CD8-positive, alpha-beta memory T cell (primary cell): Measurements from ENCODE around the gene DDIT4L. TPM values are rescaled to one million over a fixed set of nuclear protein-coding genes. Genes with fewer than 3 reads are reported as not detected.
"Not testable (repeated sequence)": the region's sequence is repeated elsewhere in the genome, so short reads cannot be mapped to it uniquely, and the experiment has no call there.

Experiments used
- CTCF ChIA-PET: fragments of 350-600 bp; sonication (Branson Sonifier 250); formaldehyde crosslinking; loops from one replicate; lab custom pipeline; 2021; ENCODE audit warnings: antibody characterized with exemption; lab: Charles Lee
- POLR2A ChIA-PET: fragments of 350-600 bp; sonication (Branson Sonifier 250); formaldehyde crosslinking; loops from one replicate; lab custom pipeline; 2021; ENCODE audit warnings: antibody characterized with exemption; lab: Charles Lee
- DNase-seq, 5 donors: peaks; one replicate each; pipeline versions ENCODE4 v3.0.0 to v3.0.0-alpha.2; 2020 to 2022; ENCODE audit warnings: mixed read lengths in 1 of 5
- H3K27ac ChIP-seq: one replicate; pipeline ENCODE4 v1.7.0; 2013; ENCODE audit warnings: low read depth, mild to moderate bottlenecking, low read length, moderate library complexity
- H3K27me3 ChIP-seq: 2 replicates; pipeline ENCODE4 v1.7.0; 2013; ENCODE audit warnings: low read length, mild to moderate bottlenecking; ENCODE audit not compliant: insufficient read depth, poor library complexity, severe bottlenecking
- H3K36me3 ChIP-seq: 2 replicates; pipeline ENCODE4 v1.7.0; 2013; ENCODE audit warnings: mild to moderate bottlenecking, low read length, moderate library complexity; ENCODE audit not compliant: insufficient read depth
- H3K4me1 ChIP-seq: 2 replicates; pipeline ENCODE4 v1.7.0; 2013; ENCODE audit warnings: mild to moderate bottlenecking, low read length, moderate library complexity; ENCODE audit not compliant: insufficient read depth
- H3K4me3 ChIP-seq: 2 replicates; pipeline ENCODE4 v1.7.0; 2013; ENCODE audit warnings: mild to moderate bottlenecking, low read length
- H3K9me3 ChIP-seq: 2 replicates; pipeline ENCODE4 v1.7.0; 2013; ENCODE audit warnings: mild to moderate bottlenecking, low read length
- H3K27ac Mint-ChIP-seq, 8 donors: one replicate each; pipeline ENCODE4 v1.8.0; 2020 to 2021; ENCODE audit warnings: mixed read lengths in 8 of 8, mild to moderate bottlenecking in 6 of 8, inconsistent platforms in 3 of 8, moderate library complexity in 3 of 8
- H3K27me3 Mint-ChIP-seq, 2 donors: one replicate each; pipeline ENCODE4 v1.8.0; 2020 to 2021; ENCODE audit warnings: mixed read lengths in 2 of 2, mild to moderate bottlenecking in 1 of 2, moderate library complexity in 1 of 2
- H3K36me3 Mint-ChIP-seq, 3 donors: one replicate each; pipeline ENCODE4 v1.8.0; 2020 to 2021; ENCODE audit warnings: mixed read lengths in 3 of 3, inconsistent platforms in 1 of 3, mild to moderate bottlenecking in 1 of 3
- H3K4me1 Mint-ChIP-seq, 3 donors: one replicate each; pipeline ENCODE4 v1.8.0; 2020 to 2021; ENCODE audit warnings: mixed read lengths in 3 of 3, inconsistent platforms in 1 of 3, mild to moderate bottlenecking in 1 of 3
- H3K4me3 Mint-ChIP-seq, 7 donors: one replicate each; pipeline ENCODE4 v1.8.0; 2020 to 2021; ENCODE audit warnings: mixed read lengths in 7 of 7, mild to moderate bottlenecking in 6 of 7, moderate library complexity in 4 of 7, inconsistent platforms in 2 of 7
- H3K9me3 Mint-ChIP-seq, 5 donors: one replicate each; pipeline ENCODE4 v1.8.0; 2020 to 2022; ENCODE audit warnings: mixed read lengths in 5 of 5, mild to moderate bottlenecking in 3 of 5, moderate library complexity in 2 of 5, inconsistent platforms in 1 of 5
- polyA plus RNA-seq: library from polyadenylated mRNA; unstranded; fragments of 300-500 nt; fragmentation: Illumina TruSeq; gene quantifications from one replicate; pipeline ENCODE4 v1.2.3, GENCODE V29; 2021
- total RNA-seq, 2 experiments: library from RNA; stranded (reverse); gene quantifications; one replicate each; pipeline ENCODE4 v1.2.3, GENCODE V29; 2021

DDIT4L gene
- total and polyA plus RNA-seq, 3 experiments from 2014 or later: 0.15 TPM; not detected in 2

DNA sequence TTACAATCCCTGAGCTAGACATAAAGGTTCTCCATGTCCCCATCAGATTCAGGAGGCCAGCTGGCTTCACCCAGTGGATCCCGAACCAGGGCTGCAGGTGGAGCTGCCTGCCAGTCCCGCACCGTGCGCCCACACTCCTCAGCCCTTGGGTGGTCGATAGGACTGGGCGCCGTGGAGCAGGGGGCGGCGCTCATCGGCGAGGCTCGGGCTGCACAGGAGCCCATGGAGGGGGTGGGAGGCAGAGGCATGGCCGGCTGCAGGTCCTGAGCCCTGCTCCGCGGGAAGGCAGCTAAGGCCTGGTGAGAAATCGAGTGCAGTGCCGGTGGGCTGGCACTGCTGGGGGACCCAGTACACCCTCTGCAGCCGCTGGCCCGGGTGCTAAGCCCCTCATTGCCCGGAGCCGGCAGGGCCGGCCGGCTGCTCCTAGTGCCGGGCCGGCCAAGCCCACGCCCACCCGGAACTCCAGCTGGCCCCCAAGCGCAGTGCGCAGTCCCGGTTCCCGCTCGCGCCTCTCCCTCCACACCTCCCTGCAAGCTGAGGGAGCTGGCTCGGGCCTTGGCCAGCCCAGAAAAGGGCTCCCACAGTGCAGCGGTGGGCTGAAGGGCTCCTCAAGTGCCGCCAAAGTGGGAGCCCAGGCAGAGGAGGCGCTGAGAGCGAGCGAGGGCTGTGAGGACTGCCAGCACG, 6.3 kb upstream of the DDIT4L start:
- H3K4me1 ChIP-seq, H3K4me1 Mint-ChIP-seq, H3K27ac ChIP-seq, H3K27me3 ChIP-seq, H3K9me3 ChIP-seq, H3K4me3 ChIP-seq, CTCF ChIA-PET, H3K27me3 Mint-ChIP-seq, H3K36me3 ChIP-seq, H3K9me3 Mint-ChIP-seq, DNase-seq, H3K36me3 Mint-ChIP-seq, POLR2A ChIA-PET, H3K27ac Mint-ChIP-seq, H3K4me3 Mint-ChIP-seq: not testable (repeated sequence)

DNA sequence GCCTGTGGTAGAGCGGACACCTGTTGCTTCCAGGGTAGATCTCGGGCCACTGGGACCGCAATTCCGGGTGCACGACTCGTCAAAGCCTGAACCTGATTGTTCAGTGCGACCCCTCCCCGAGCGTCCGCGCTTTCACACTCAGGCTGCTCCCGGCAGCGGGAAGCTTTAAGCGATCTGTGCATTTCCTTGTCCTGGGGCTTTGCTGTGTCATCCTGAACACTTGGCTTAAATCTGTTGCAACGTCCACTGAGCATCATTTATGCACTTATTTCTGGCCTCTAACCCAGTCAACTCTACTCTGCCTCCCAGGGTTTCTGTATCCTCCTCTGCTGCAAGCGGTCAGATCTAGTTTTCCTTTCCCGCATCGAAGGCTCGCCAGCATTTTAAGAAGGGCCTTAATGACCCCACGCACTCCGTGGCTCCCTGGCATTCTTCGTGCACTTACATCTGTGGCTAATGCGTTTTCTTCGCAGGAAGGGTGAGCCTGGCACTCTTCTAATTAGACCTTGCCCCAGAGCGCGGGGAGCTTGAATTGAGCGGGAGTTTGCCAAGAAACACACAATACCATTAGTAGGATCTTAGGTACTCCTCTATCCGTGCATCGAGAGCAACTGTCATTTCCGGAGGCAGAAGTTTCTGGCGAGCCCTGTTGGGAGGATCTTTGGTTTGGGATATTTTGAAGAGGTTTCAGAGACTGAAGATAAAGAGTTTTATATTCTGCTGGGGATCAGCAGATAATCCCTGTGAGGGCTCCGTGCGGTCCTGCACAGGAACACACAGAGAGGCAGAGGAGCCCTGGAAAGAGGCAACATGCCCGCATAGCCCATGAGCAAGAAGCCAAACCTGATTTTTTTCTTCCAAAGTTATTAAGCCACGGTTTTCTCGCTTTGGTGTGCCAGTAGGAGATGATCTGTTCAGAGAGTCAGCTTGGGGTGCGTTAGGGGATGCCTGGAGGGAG, 654 bp upstream of the DDIT4L start:
- Histone ChIP-seq H3K4me3 (peak overlapping the region; percentile 37), H3K36me3 (no peaks in the 10 kb centered on the region), H3K4me1 (no peaks in the 10 kb centered on the region), H3K27ac (no peak overlapping the region), H3K27me3 (peaks cover 9% of the 10 kb centered on the region), H3K9me3 (no peaks in the 10 kb centered on the region)
- Mint-ChIP-seq H3K27ac (peak overlapping the region in 2 of 8 donors; percentile 36 to 83), H3K4me1 (peaks cover 16 to 17% (median 16%) of the 10 kb centered on the region in 3 donors), H3K27me3 (peaks cover 8 to 37% of the 10 kb centered on the region in 2 donors), H3K4me3 (peak overlapping the region; percentile 67 to 86 (median 79)), H3K36me3 (no peaks in the 10 kb centered on the region), H3K9me3 (no peaks in the 10 kb centered on the region)
- POLR2A ChIA-PET: no interaction called here
- CTCF ChIA-PET: no interaction called here
- DNase-seq: peak in 1 of 5 donors; percentile 2

DNA sequence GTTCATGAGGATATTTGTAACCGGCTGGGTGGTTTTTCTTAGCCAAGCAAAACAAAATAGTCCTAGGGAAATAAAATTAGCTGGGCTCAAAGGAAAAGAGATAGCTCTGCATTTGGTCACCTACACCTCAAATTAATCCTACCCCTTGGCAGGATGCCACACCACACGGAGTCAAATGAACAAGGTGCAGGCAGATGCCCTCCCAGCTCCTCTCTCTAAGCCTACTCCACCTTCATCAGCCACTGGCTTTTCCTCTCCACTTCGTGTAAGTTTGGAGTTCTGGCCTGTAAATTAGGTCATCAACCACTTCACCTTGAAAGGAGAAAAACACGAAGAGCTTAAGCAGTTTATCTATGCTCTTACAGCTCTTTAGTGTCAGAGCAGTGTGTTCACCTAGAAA, 1.4 kb downstream of the DDIT4L start:
- POLR2A ChIA-PET: no interaction called here
- Histone ChIP-seq H3K27me3 (peaks cover 9% of the 10 kb centered on the region), H3K4me1 (no peaks in the 10 kb centered on the region), H3K9me3 (no peaks in the 10 kb centered on the region), H3K36me3 (no peaks in the 10 kb centered on the region), H3K27ac (no peak overlapping the region), H3K4me3 (no peak overlapping the region)
- no peak overlapping the region for H3K27ac Mint-ChIP-seq
- peak overlapping the region in 3 of 7 donors; percentile 23 to 75 (median 65) for H3K4me3 Mint-ChIP-seq
- H3K4me1 Mint-ChIP-seq: peaks cover 16 to 17% (median 16%) of the 10 kb centered on the region in 3 donors
- no peaks in the 10 kb centered on the region for H3K9me3 Mint-ChIP-seq
- no peak for DNase-seq
- no peaks in the 10 kb centered on the region for H3K36me3 Mint-ChIP-seq
- CTCF ChIA-PET: no interaction called here
- peaks cover 11 to 44% of the 10 kb centered on the region in 2 donors for H3K27me3 Mint-ChIP-seq

DNA sequence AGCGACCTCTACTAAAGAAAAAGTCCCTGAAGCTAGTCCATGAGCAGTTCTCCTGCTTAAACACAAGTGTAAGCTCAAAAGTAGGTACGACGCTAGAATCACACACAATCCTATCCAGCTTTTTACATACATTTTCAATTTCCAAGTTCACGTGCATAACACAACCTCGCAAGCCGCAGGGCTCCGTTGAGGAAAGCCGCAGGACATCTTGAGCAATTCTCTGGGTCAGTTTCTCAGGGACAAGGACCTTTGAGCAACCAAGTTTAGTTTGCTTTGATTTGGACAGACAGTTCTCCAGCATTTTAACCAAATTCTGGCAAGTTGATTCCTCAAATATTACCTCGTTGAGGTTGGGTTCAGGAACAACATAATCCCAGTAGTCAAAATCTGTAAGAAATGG, 2.5 kb downstream of the DDIT4L start:
- Histone ChIP-seq H3K4me3 (no peak overlapping the region), H3K4me1 (no peaks in the 10 kb centered on the region), H3K27me3 (peaks cover 9% of the 10 kb centered on the region), H3K27ac (no peak overlapping the region), H3K36me3 (no peaks in the 10 kb centered on the region), H3K9me3 (no peaks in the 10 kb centered on the region)
- CTCF ChIA-PET: no interaction called here
- DNase-seq: no peak
- POLR2A ChIA-PET: no interaction called here
- no peaks in the 10 kb centered on the region for H3K9me3 Mint-ChIP-seq
- H3K27me3 Mint-ChIP-seq: peaks cover 11 to 44% of the 10 kb centered on the region in 2 donors
- no peak overlapping the region for H3K4me3 Mint-ChIP-seq
- H3K36me3 Mint-ChIP-seq: no peaks in the 10 kb centered on the region
- H3K27ac Mint-ChIP-seq: no peak overlapping the region
- peaks cover 16 to 17% (median 16%) of the 10 kb centered on the region in 3 donors for H3K4me1 Mint-ChIP-seq

DNA sequence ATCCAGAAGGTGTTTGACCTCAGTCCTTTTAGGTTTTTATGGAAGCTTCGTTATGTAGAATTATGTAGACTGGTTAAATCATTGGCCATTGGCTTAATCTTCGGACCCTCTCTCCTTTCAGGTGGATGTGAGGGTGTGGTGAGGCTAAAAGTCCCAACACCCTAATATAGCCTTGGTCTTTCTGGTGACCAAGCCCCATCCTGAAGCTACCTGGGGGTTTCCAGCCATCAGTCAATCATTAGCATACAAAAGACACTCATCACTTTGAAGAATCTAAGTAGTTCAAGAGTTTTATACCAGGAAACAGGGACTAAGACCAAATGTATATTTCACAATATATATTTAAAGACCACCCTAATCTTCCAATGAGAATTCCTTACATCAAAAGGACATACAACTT, 5.5 kb downstream of the DDIT4L start:
- DNase-seq: no peak
- Histone ChIP-seq H3K36me3 (no peaks in the 10 kb centered on the region), H3K9me3 (no peaks in the 10 kb centered on the region), H3K4me1 (no peaks in the 10 kb centered on the region), H3K27ac (no peak overlapping the region), H3K4me3 (no peak overlapping the region), H3K27me3 (peaks cover 2% of the 10 kb centered on the region)
- no peaks in the 10 kb centered on the region for H3K36me3 Mint-ChIP-seq
- H3K4me1 Mint-ChIP-seq: peaks cover 7 to 8% (median 8%) of the 10 kb centered on the region in 3 donors
- H3K27me3 Mint-ChIP-seq: peaks cover 12 to 27% of the 10 kb centered on the region in 2 donors
- POLR2A ChIA-PET: no interaction called here
- CTCF ChIA-PET: no interaction called here
- H3K27ac Mint-ChIP-seq: no peak overlapping the region
- H3K4me3 Mint-ChIP-seq: no peak overlapping the region
- no peaks in the 10 kb centered on the region for H3K9me3 Mint-ChIP-seq

DNA sequence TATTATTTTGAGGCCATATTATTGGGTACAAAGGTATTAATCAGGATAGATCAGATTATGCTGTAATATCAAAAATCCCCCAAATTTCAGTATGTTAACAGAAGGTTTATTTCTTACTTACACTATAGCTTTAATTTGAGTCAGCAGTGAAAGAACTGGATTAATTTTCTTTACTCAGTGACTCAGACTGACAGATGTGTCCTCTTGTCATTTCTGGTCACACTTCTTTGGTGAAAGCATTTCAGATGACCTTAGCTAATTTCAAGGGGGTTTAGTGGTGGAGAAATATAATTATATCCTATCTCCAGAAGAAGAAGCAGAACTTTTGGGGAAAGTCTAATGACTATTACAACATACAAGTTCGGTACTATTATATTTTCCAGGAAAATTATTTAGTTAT, 12.4 kb downstream of the DDIT4L start:
- H3K27ac Mint-ChIP-seq: no peak overlapping the region
- DNase-seq: no peak
- Histone ChIP-seq H3K9me3 (no peaks in the 10 kb centered on the region), H3K4me1 (no peaks in the 10 kb centered on the region), H3K4me3 (no peak overlapping the region), H3K36me3 (no peaks in the 10 kb centered on the region), H3K27me3 (no peaks in the 10 kb centered on the region), H3K27ac (no peak overlapping the region)
- H3K27me3 Mint-ChIP-seq: peaks cover 0 to 3% of the 10 kb centered on the region in 2 donors
- ChIA-PET CTCF (no interaction called here), POLR2A (no interaction called here)
- no peak overlapping the region for H3K4me3 Mint-ChIP-seq
- H3K9me3 Mint-ChIP-seq: no peaks in the 10 kb centered on the region
- H3K36me3 Mint-ChIP-seq: no peaks in the 10 kb centered on the region
- no peaks in the 10 kb centered on the region for H3K4me1 Mint-ChIP-seq

DNA sequence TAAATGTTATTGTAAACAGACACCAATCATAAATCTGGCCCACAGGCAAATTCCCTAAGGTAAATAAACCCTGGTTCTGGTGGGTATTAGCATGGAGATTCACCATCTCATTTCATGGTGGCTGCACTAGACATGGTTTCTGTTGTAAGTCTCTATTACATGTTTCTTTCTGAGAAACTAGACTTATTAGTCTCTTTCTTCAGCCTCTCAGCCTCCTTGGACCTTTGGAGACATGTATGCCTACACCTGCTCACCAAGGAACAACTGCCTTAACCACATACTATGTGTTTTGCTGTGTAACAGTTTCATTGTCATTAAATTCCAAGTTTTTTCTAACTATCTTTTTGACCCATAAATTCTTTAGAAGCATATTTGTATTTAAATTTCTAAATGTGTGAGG, 13.1 kb downstream of the DDIT4L start:
- CTCF ChIA-PET: no interaction called here
- DNase-seq: no peak
- Mint-ChIP-seq H3K27ac (no peak overlapping the region), H3K36me3 (no peaks in the 10 kb centered on the region), H3K27me3 (no peaks in the 10 kb centered on the region), H3K4me1 (no peaks in the 10 kb centered on the region), H3K9me3 (no peaks in the 10 kb centered on the region), H3K4me3 (no peak overlapping the region)
- POLR2A ChIA-PET: no interaction called here
- Histone ChIP-seq H3K4me1 (no peaks in the 10 kb centered on the region), H3K4me3 (no peak overlapping the region), H3K36me3 (no peaks in the 10 kb centered on the region), H3K27ac (no peak overlapping the region), H3K9me3 (no peaks in the 10 kb centered on the region), H3K27me3 (no peaks in the 10 kb centered on the region)

DNA sequence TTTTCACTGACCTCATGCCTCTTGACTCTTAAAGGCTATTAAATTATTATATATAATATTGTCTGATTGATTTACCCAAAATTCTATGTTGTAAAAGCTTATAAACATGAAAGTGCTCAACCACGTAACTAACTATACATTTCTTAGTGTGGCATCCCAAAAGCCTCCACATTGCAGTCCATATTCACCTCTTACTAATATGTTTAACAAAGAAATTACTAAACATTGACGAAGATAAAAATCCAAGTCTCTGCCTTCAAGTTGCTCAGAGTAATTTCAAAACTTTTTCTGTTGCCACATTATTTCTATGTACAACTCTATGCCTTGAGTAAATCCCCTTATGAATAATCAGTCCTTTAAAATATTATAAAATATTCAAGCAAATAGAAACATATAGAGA, 14.4 kb downstream of the DDIT4L start:
- H3K27ac Mint-ChIP-seq: no peak overlapping the region
- no peaks in the 10 kb centered on the region for H3K9me3 ChIP-seq
- H3K36me3 ChIP-seq: no peaks in the 10 kb centered on the region
- ChIA-PET CTCF (no interaction called here), POLR2A (no interaction called here)
- no peak for DNase-seq
- no peaks in the 10 kb centered on the region for H3K9me3 Mint-ChIP-seq
- H3K4me1 ChIP-seq: no peaks in the 10 kb centered on the region
- H3K4me1 Mint-ChIP-seq: peaks cover 0 to 3% (median 3%) of the 10 kb centered on the region in 3 donors
- H3K4me3 Mint-ChIP-seq: no peak overlapping the region
- H3K36me3 Mint-ChIP-seq: no peaks in the 10 kb centered on the region
- H3K27me3 Mint-ChIP-seq: no peaks in the 10 kb centered on the region
- H3K27me3 ChIP-seq: no peaks in the 10 kb centered on the region
- no peak overlapping the region for H3K27ac ChIP-seq
- no peak overlapping the region for H3K4me3 ChIP-seq
